HG03097 (cell line): ENCODE results near the gene UTS2R.

Experiments used
- ATAC-seq: cut with Tn5 transposase; IDR thresholded peaks from one replicate; pipeline ENCODE4 v1.9.1; 2021; ENCODE audit not compliant: unreplicated experiment, low FRiP score

The UTS2R gene

GRCh38 chr17:82371333-82372248 is at the start of gene UTS2R:
UTS2R (plus strand) TSS chr17:82371765; CDS start chr17:82374325, 2,560 bp downstream.
- no peak for ATAC-seq

GRCh38 chr17:82321947-82322466 is 49.6 kb upstream of the UTS2R start:
- ATAC-seq: no peak

- no peak for ATAC-seq
Measured at GRCh38 chr17:82322526-82323453, 48.8 kb upstream of the UTS2R start.

- no peak for ATAC-seq
Measured at GRCh38 chr17:82323514-82324234, 47.9 kb upstream of the UTS2R start.

- ATAC-seq: no peak
Measured at GRCh38 chr17:82324566-82325285, 46.8 kb upstream of the UTS2R start.

- ATAC-seq: no peak
Measured at GRCh38 chr17:82325286-82326180, 46.0 kb upstream of the UTS2R start.

- ATAC-seq: no peak
Measured at GRCh38 chr17:82327289-82327688, 44.3 kb upstream of the UTS2R start.

GRCh38 chr17:82327757-82328140 is 43.8 kb upstream of the UTS2R start:
- no peak for ATAC-seq

- no peak for ATAC-seq
Measured at GRCh38 chr17:82328141-82328993, 43.2 kb upstream of the UTS2R start.

- ATAC-seq: no peak
Measured at GRCh38 chr17:82328994-82329507, 42.5 kb upstream of the UTS2R start.

- ATAC-seq: no peak
Measured at GRCh38 chr17:82329683-82330321, 41.8 kb upstream of the UTS2R start.

GRCh38 chr17:82330322-82331239 is 41.0 kb upstream of the UTS2R start:
- no peak for ATAC-seq

GRCh38 chr17:82331345-82331939 is 40.1 kb upstream of the UTS2R start:
- ATAC-seq: no peak

- no peak for ATAC-seq
Measured at GRCh38 chr17:82332669-82333278, 38.8 kb upstream of the UTS2R start.
